CD4-positive, alpha-beta T cell treated with Interferon alpha-2 for 1 hour (primary cell): Measurements from ENCODE around the gene SLC52A1.

Experiments
- DNase-seq, 2 donors: peaks; one replicate each; pipeline ENCODE4 v3.0.0-alpha.2; 2020 to 2022

SLC52A1 gene

GRCh38 chr17:4986951-4987766, 48.1 kb downstream of the SLC52A1 start, which contains the start of gene CAMTA2:
Gene CAMTA2, minus strand, starts transcription at chr17:4987675. Its CDS starts 1,453 bp downstream, at chr17:4986222.
- peak; percentile 82 to 89 for DNase-seq

- DNase-seq = no peak
Measured at GRCh38 chr17:4986403-4986802, 48.8 kb downstream of the SLC52A1 start.
